Embryonic facial prominence (tissue), 1 donor: Measurements from ENCODE around the gene TNIK.

Experiments
- DNase-seq: peaks from one replicate; pipeline ENCODE4 v3.0.0-alpha.2; 2016; ENCODE audit errors: extremely low spot score

The TNIK gene

DNA sequence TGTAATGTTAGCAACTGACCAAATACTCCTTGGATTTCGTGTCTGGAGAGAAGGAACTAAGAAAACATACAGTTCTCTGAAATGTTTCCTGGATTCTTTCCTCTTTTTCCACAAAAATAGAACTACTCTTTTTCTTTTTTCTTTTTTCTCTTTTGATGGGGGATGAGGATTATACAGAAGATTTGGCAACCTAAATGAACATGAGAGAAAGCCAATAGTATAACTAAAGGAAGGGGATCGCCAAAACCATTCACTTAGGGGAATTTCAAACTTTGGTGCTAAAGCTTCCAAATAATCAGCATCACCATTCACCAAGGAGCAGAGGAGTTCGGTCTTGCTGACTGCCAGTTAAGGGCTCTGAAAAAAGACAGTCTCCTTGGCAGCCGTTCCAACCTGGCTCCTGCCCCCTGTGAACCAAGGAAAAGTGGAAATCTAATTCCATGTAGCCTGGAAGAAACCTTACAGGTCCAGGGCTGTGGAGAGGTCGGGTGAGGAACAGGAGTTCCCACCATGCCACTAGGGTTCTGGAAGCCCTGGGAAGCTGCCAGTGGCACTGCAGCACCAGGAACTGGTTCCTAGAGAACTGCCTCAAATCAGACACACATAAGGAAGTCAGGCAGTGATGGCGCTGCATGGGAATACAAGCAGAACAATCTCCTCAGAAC, 176.9 kb downstream of the TNIK start:
- DNase-seq: no peak

- DNase-seq: no peak
Measured at GRCh38 chr3:171282041-171282440, 178.2 kb downstream of the TNIK start.

- DNase-seq: no peak
Measured at GRCh38 chr3:171281256-171281992, 178.8 kb downstream of the TNIK start.

- DNase-seq: no peak
Measured at GRCh38 chr3:171279972-171280371, 180.2 kb downstream of the TNIK start.

GRCh38 chr3:171278299-171278590, 182.0 kb downstream of the TNIK start:
- DNase-seq: no peak

GRCh38 chr3:171277456-171278298, 182.5 kb downstream of the TNIK start:
- DNase-seq: no peak

- no peak for DNase-seq
Measured at GRCh38 chr3:171276923-171277322, 183.3 kb downstream of the TNIK start.

DNA sequence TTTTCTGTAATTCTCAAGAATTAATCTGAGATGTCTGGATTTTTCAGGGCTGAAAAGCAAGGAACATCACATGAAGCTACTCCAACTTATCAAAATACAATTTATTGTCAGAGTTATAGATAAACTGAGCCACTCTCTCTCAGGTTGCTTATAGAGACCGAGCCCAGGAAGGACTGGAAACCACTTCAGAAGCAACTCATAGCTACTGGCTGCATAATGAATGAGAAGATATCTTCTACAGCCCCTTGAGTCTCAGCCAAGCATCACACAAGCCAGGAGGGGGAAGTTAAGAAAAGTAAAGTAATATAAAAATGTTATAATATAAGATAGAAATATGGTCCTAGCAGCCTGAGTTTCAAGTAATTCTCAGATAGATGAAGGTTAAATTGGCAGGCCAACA, 186.0 kb downstream of the TNIK start:
- DNase-seq: no peak

GRCh38 chr3:171270541-171270940, 189.7 kb downstream of the TNIK start:
- DNase-seq: no peak

DNA sequence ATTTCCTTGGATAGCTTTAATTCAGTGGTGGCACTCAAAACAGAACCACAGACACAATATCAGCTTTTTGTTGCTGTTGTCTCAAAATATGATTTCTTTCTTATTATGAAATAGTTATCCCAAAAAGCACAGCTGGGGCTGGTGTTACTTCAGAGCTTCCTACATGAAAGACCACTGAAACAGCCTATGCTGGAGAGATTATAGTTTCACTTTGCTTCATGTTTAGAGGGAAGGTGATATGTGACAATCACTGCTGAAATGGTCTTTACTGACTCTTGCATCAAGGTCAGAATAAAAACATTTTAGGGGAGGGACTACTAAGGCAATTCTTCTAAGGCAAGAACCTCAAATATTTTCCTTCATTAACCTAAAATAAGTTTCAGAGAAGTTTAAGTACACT, 190.7 kb downstream of the TNIK start:
- no peak for DNase-seq

GRCh38 chr3:171268677-171269076, 191.5 kb downstream of the TNIK start:
- DNase-seq: no peak

- DNase-seq: no peak
Measured at GRCh38 chr3:171267104-171267503, 193.1 kb downstream of the TNIK start.

DNA sequence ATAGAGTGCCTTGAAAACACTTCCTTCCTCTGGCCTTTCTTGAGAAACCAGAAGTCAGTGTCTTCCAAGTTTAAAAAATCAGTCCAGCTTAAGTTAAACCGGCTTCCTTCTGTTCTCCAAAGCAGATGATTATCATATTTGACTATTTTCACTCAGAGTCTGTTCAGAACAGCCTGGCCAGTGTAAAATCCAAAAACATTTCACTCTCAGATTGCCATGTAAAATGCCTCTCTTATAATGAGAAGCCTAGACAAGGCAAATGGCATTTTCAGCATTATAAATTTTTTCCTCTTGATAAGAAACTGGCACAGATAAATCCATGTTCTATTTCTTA, 193.5 kb downstream of the TNIK start:
- no peak for DNase-seq

DNA sequence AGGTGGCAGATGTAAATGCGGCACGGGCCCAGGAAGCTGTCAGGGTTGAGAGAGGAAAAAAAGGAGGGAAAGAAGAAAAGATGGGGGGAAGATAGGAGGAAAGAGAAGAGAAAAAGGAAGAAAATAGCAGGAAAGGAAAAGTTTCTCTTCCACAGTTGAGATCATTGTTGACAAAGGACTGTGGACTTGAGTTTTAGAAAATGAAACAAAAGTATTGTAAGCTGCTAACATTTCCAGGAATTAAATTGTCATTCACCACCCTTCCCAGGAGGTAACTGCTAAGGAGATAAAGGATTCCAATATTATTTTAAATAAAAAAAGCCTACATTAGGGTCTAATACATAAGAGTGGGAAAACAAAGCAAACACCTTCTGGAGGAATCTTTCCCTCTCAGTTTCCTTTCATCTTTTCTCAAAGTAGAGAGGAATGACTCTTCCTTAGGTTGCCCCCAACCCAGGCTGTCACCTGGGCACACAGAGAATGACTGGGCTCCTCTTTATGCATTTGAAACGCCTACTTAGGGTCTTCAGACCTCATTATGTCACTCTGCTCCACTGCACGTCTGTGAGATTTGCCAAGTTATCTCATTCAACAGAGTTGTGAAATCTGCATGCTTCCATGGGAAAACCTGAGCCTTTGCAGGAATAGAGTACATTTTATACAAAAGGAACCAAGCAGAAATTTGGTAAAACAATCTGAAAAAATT, 194.0 kb downstream of the TNIK start:
- DNase-seq: no peak

GRCh38 chr3:171264758-171265157, 195.4 kb downstream of the TNIK start:
- no peak for DNase-seq

- DNase-seq: no peak
Measured at GRCh38 chr3:171262431-171262830, 197.8 kb downstream of the TNIK start.

GRCh38 chr3:171261487-171261886, 198.7 kb downstream of the TNIK start:
- no peak for DNase-seq

DNA sequence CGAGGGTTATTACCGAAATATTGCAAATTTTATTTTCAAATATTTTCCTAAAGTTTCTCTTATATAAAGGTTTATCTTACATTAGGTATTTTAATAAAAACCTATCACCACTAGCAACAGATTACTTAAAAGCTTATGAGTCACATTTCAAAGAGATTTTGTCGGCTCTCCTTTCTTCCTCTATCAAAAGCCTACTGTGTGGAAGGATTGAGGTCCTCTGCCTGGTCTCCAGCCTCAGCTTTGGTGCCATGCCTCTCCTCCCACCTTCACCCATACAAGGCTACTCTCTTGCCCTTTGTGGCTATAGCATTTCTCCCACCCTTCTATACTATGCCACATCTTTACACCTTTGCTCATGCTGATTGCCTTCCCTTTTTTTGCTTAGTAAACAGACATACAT, 199.3 kb downstream of the TNIK start:
- DNase-seq: no peak

DNA sequence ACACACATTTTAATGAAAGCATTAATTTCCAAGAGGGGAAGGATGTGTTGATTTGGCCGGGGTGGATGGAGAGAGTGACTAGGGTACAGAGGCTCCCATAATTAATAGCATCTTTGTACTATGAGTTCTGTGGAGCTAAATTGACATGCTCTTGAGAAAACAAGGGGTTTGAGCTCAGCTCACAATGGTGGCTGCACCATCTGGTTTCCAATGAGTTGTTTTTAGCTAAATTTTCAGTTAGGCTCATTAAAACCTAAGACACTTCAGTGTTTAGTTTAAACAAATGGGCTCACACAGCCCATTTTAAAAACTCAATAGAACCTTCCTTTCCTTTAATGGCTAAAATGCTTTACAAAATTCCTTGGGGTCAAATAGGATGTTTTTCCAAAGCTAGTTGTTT, 199.7 kb downstream of the TNIK start:
- DNase-seq: no peak

GRCh38 chr3:171258316-171258715, 201.9 kb downstream of the TNIK start:
- no peak for DNase-seq

DNA sequence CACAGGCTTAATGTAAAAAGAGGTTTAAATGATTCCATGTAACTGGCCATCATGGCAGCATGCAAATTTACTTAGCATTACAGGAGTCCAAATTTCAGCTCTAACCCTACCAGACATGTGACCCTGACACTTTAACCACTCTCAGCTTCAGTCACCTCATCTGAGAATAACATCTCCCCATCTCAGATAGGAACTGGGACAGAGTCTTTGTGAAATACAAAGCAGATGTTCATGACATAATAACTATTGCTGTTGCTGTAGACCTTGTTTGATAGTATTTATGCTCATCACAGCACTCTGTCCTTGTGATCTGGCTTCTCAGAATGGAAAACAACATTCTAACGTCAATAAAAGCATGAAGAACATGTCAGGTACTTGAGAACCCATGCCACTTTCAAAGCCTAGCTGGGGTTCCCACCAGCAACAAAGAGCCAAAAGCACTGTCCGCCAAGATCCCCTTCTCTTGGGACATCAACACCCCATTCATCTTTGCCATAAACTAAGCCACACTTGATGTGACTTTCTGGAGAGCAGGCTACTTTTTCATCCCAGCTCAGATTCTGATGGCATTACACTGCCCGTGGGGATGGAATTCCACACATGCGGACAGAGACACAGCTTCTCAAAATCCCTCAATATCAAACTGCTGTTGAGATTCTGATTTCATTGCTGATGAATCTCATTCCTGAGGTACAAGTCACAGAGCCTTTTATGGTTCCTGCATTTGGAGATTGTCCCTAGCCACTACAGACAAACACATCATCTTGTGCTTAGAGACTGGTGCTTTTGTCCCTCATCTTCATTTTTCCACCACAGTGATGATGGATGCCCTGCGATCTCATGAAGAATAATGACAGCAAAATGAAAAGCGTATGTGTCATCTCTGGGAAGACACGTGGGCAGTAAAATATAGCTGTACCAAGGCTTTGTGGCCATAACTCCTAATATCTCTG, 202.7 kb downstream of the TNIK start:
- DNase-seq: no peak
